AML-193 (cell line): ENCODE measurements around the gene POMGNT2.

Experiments used
- DNase-seq, 2 experiments: peaks; one replicate each; lab custom pipeline; 2025; lab: John Stamatoyannopoulos, UW

The POMGNT2 gene

GRCh38 chr3:43102773-43103480 lies 3.0 kb downstream of the POMGNT2 start:
- DNase-seq: no peak

GRCh38 chr3:43098761-43099160 lies 7.1 kb downstream of the POMGNT2 start:
- no peak for DNase-seq

GRCh38 chr3:43097400-43098080 lies 8.3 kb downstream of the POMGNT2 start:
- no peak for DNase-seq

- DNase-seq: no peak
Measured at GRCh38 chr3:43096761-43097160, 9.1 kb downstream of the POMGNT2 start.

GRCh38 chr3:43095370-43095769 lies 10.5 kb downstream of the POMGNT2 start:
- no peak for DNase-seq

GRCh38 chr3:43094851-43095250 lies 11.0 kb downstream of the POMGNT2 start:
- no peak for DNase-seq

- DNase-seq: no peak
Measured at GRCh38 chr3:43094381-43094780, 11.5 kb downstream of the POMGNT2 start.

GRCh38 chr3:43093974-43094373 lies 11.9 kb downstream of the POMGNT2 start:
- DNase-seq: no peak

- DNase-seq: no peak
Measured at GRCh38 chr3:43093006-43093405, 12.9 kb downstream of the POMGNT2 start.

- DNase-seq: no peak
Measured at GRCh38 chr3:43091481-43091880, 14.4 kb downstream of the POMGNT2 start.

GRCh38 chr3:43090238-43090637 lies 15.6 kb downstream of the POMGNT2 start:
- no peak for DNase-seq

GRCh38 chr3:43089081-43089480 lies 16.8 kb downstream of the POMGNT2 start:
- no peak for DNase-seq

- no peak for DNase-seq
Measured at GRCh38 chr3:43087249-43087776, 18.6 kb downstream of the POMGNT2 start.

GRCh38 chr3:43086460-43087165 lies 19.3 kb downstream of the POMGNT2 start:
- DNase-seq: no peak

- DNase-seq: no peak
Measured at GRCh38 chr3:43082457-43082856, 23.4 kb downstream of the POMGNT2 start.

- no peak for DNase-seq
Measured at GRCh38 chr3:43081796-43082195, 24.1 kb downstream of the POMGNT2 start.

- no peak for DNase-seq
Measured at GRCh38 chr3:43080726-43081568, 24.9 kb downstream of the POMGNT2 start.

- DNase-seq: no peak
Measured at GRCh38 chr3:43079536-43080332, 26.1 kb downstream of the POMGNT2 start.

- DNase-seq: no peak
Measured at GRCh38 chr3:43077707-43078106, 28.2 kb downstream of the POMGNT2 start.

- no peak for DNase-seq
Measured at GRCh38 chr3:43077261-43077660, 28.6 kb downstream of the POMGNT2 start.

GRCh38 chr3:43076857-43077256 lies 29.0 kb downstream of the POMGNT2 start:
- no peak for DNase-seq
